ENCODE results near the gene MCU. TPM values are rescaled to one million over a fixed set of nuclear protein-coding genes. Genes with fewer than 3 reads are reported as not detected.

MCU gene
- polyA plus RNA-seq, 4 donors, result 43.3 to 70.4 (median 48.7) TPM

GRCh38 chr10:72822342-72822986 lies 130.5 kb downstream of the MCU start:
- FAIRE-seq, result no peak
- 96 to 97% (median 96%) methylated on average over 4 of the region's 4 CpGs for WGBS, 3 donors
- Histone ChIP-seq H3K27me3 (ENCODE audit: control insufficient read depth in 3 of 3, insufficient read depth in 3 of 3, low read length in 3 of 3) (no peaks in the 10 kb centered on the region), H3K36me3 (ENCODE audit: control insufficient read depth in 3 of 3, insufficient read depth in 2 of 3, low read depth in 1 of 3, low read length in 3 of 3) (no peaks in the 10 kb centered on the region), H3K4me1 (ENCODE audit: control insufficient read depth in 3 of 3, insufficient read depth in 2 of 3, low read depth in 1 of 3, low read length in 2 of 3) (peaks cover 0 to 3% (median 0%) of the 10 kb centered on the region in 3 donors), H3K27ac (ENCODE audit: low read depth in 1 of 3, low read length in 2 of 3) (no peak overlapping the region), H3K4me3 (ENCODE audit: low read depth in 1 of 3, low read length in 3 of 3) (no peak overlapping the region), H3K9me3 (ENCODE audit: control insufficient read depth in 2 of 2, insufficient read depth in 1 of 2, low read depth in 1 of 2, low read length in 1 of 2) (peaks cover 0 to 3% of the 10 kb centered on the region in 2 donors)
- DNase-seq, result no peak

GRCh38 chr10:72825163-72825562 lies 133.2 kb downstream of the MCU start:
- H3K9me3 ChIP-seq (ENCODE audit: control insufficient read depth in 2 of 2, insufficient read depth in 1 of 2, low read depth in 1 of 2, low read length in 1 of 2), result peaks cover 0 to 3% of the 10 kb centered on the region in 2 donors
- no peak for DNase-seq
- no peaks in the 10 kb centered on the region for H3K27me3 ChIP-seq (ENCODE audit: control insufficient read depth in 3 of 3, insufficient read depth in 3 of 3, low read length in 3 of 3)
- FAIRE-seq, result no peak
- H3K36me3 ChIP-seq (ENCODE audit: control insufficient read depth in 3 of 3, insufficient read depth in 2 of 3, low read depth in 1 of 3, low read length in 3 of 3), result no peaks in the 10 kb centered on the region
- H3K4me1 ChIP-seq (ENCODE audit: control insufficient read depth in 3 of 3, insufficient read depth in 2 of 3, low read depth in 1 of 3, low read length in 2 of 3), result no peaks in the 10 kb centered on the region
- no peak overlapping the region for H3K27ac ChIP-seq (ENCODE audit: low read depth in 1 of 3, low read length in 2 of 3)
- H3K4me3 ChIP-seq (ENCODE audit: low read depth in 1 of 3, low read length in 3 of 3), result no peak overlapping the region

GRCh38 chr10:72826346-72826745 lies 134.4 kb downstream of the MCU start:
- FAIRE-seq (no peak), DNase-seq (no peak)
- H3K27me3 ChIP-seq (ENCODE audit: control insufficient read depth in 3 of 3, insufficient read depth in 3 of 3, low read length in 3 of 3), result no peaks in the 10 kb centered on the region
- no peak overlapping the region for H3K4me3 ChIP-seq (ENCODE audit: low read depth in 1 of 3, low read length in 3 of 3)
- H3K9me3 ChIP-seq (ENCODE audit: control insufficient read depth in 2 of 2, insufficient read depth in 1 of 2, low read depth in 1 of 2, low read length in 1 of 2), result peaks cover 0 to 3% of the 10 kb centered on the region in 2 donors
- no peaks in the 10 kb centered on the region for H3K36me3 ChIP-seq (ENCODE audit: control insufficient read depth in 3 of 3, insufficient read depth in 2 of 3, low read depth in 1 of 3, low read length in 3 of 3)
- H3K27ac ChIP-seq (ENCODE audit: low read depth in 1 of 3, low read length in 2 of 3), result no peak overlapping the region
- H3K4me1 ChIP-seq (ENCODE audit: control insufficient read depth in 3 of 3, insufficient read depth in 2 of 3, low read depth in 1 of 3, low read length in 2 of 3), result peaks cover 0 to 3% (median 0%) of the 10 kb centered on the region in 3 donors

GRCh38 chr10:72828294-72828693 lies 136.4 kb downstream of the MCU start:
- FAIRE-seq (no peak), DNase-seq (no peak)
- Histone ChIP-seq H3K36me3 (ENCODE audit: control insufficient read depth in 3 of 3, insufficient read depth in 2 of 3, low read depth in 1 of 3, low read length in 3 of 3) (no peaks in the 10 kb centered on the region), H3K27me3 (ENCODE audit: control insufficient read depth in 3 of 3, insufficient read depth in 3 of 3, low read length in 3 of 3) (no peaks in the 10 kb centered on the region), H3K9me3 (ENCODE audit: control insufficient read depth in 2 of 2, insufficient read depth in 1 of 2, low read depth in 1 of 2, low read length in 1 of 2) (no peaks in the 10 kb centered on the region), H3K4me3 (ENCODE audit: low read depth in 1 of 3, low read length in 3 of 3) (no peak overlapping the region), H3K27ac (ENCODE audit: low read depth in 1 of 3, low read length in 2 of 3) (no peak overlapping the region), H3K4me1 (ENCODE audit: control insufficient read depth in 3 of 3, insufficient read depth in 2 of 3, low read depth in 1 of 3, low read length in 2 of 3) (peaks cover 0 to 3% (median 3%) of the 10 kb centered on the region in 3 donors)

GRCh38 chr10:72830625-72831024 lies 138.7 kb downstream of the MCU start:
- Histone ChIP-seq H3K27me3 (ENCODE audit: control insufficient read depth in 3 of 3, insufficient read depth in 3 of 3, low read length in 3 of 3) (no peaks in the 10 kb centered on the region), H3K36me3 (ENCODE audit: control insufficient read depth in 3 of 3, insufficient read depth in 2 of 3, low read depth in 1 of 3, low read length in 3 of 3) (peaks cover 0 to 5% (median 0%) of the 10 kb centered on the region in 3 donors), H3K4me1 (ENCODE audit: control insufficient read depth in 3 of 3, insufficient read depth in 2 of 3, low read depth in 1 of 3, low read length in 2 of 3) (peaks cover 0 to 3% (median 3%) of the 10 kb centered on the region in 3 donors), H3K9me3 (ENCODE audit: control insufficient read depth in 2 of 2, insufficient read depth in 1 of 2, low read depth in 1 of 2, low read length in 1 of 2) (no peaks in the 10 kb centered on the region), H3K4me3 (ENCODE audit: low read depth in 1 of 3, low read length in 3 of 3) (no peak overlapping the region), H3K27ac (ENCODE audit: low read depth in 1 of 3, low read length in 2 of 3) (no peak overlapping the region)
- DNase-seq, result no peak
- no peak for FAIRE-seq
- 72 to 88% (median 78%) methylated on average over 2 of the region's 2 CpGs for WGBS, 3 donors

DNA sequence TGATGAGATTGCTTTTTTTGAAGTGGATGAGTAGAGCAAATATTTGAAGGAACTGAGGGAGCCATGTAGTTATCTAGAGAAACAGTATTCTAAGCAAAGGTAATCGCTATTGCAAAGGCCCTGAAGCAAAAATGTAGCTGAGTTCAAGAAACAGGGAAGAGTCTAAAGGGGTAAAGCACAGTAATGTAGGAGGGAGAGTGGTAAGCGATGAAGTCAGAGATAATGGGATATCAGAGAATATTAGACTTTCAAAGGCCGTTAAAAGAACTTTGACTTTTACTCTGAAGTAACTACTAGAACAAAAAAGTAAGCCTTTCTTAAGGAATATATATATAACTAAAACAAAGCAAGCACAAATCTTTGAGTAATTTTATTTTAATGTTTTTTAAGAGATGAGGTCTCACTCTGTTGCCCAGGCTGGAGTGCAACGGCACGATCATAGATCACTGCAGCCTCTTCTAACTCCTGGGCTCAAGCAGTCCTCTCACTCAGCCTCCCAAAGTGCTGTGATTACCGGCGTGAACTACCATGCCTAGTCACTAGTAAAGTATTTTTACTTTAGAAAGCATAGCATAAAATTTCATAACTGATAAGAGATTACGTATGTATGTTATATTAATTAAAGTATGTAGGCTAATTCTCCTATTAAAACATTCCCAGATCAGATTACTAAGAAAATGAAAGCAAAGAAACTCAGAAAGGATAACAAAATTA lies 139.9 kb downstream of the MCU start:
- DNase-seq (peak in 1 of 2 donors; percentile 25), FAIRE-seq (no peak)
- Histone ChIP-seq H3K27ac (ENCODE audit: low read depth in 1 of 3, low read length in 2 of 3) (no peak overlapping the region), H3K4me1 (ENCODE audit: control insufficient read depth in 3 of 3, insufficient read depth in 2 of 3, low read depth in 1 of 3, low read length in 2 of 3) (peaks cover 0 to 3% (median 3%) of the 10 kb centered on the region in 3 donors), H3K27me3 (ENCODE audit: control insufficient read depth in 3 of 3, insufficient read depth in 3 of 3, low read length in 3 of 3) (no peaks in the 10 kb centered on the region), H3K36me3 (ENCODE audit: control insufficient read depth in 3 of 3, insufficient read depth in 2 of 3, low read depth in 1 of 3, low read length in 3 of 3) (peaks cover 0 to 5% (median 0%) of the 10 kb centered on the region in 3 donors), H3K9me3 (ENCODE audit: control insufficient read depth in 2 of 2, insufficient read depth in 1 of 2, low read depth in 1 of 2, low read length in 1 of 2) (no peaks in the 10 kb centered on the region), H3K4me3 (ENCODE audit: low read depth in 1 of 3, low read length in 3 of 3) (no peak overlapping the region)
- 24 to 56% (median 41%) methylated on average over 8 of the region's 8 CpGs for WGBS, 3 donors

GRCh38 chr10:72832701-72833100 lies 140.8 kb downstream of the MCU start:
- Histone ChIP-seq H3K4me3 (ENCODE audit: low read depth in 1 of 3, low read length in 3 of 3) (no peak overlapping the region), H3K27me3 (ENCODE audit: control insufficient read depth in 3 of 3, insufficient read depth in 3 of 3, low read length in 3 of 3) (no peaks in the 10 kb centered on the region), H3K9me3 (ENCODE audit: control insufficient read depth in 2 of 2, insufficient read depth in 1 of 2, low read depth in 1 of 2, low read length in 1 of 2) (no peaks in the 10 kb centered on the region), H3K36me3 (ENCODE audit: control insufficient read depth in 3 of 3, insufficient read depth in 2 of 3, low read depth in 1 of 3, low read length in 3 of 3) (peaks cover 0 to 5% (median 0%) of the 10 kb centered on the region in 3 donors), H3K4me1 (ENCODE audit: control insufficient read depth in 3 of 3, insufficient read depth in 2 of 3, low read depth in 1 of 3, low read length in 2 of 3) (peaks cover 0 to 3% (median 3%) of the 10 kb centered on the region in 3 donors), H3K27ac (ENCODE audit: low read depth in 1 of 3, low read length in 2 of 3) (no peak overlapping the region)
- DNase-seq (no peak), FAIRE-seq (no peak)

DNA sequence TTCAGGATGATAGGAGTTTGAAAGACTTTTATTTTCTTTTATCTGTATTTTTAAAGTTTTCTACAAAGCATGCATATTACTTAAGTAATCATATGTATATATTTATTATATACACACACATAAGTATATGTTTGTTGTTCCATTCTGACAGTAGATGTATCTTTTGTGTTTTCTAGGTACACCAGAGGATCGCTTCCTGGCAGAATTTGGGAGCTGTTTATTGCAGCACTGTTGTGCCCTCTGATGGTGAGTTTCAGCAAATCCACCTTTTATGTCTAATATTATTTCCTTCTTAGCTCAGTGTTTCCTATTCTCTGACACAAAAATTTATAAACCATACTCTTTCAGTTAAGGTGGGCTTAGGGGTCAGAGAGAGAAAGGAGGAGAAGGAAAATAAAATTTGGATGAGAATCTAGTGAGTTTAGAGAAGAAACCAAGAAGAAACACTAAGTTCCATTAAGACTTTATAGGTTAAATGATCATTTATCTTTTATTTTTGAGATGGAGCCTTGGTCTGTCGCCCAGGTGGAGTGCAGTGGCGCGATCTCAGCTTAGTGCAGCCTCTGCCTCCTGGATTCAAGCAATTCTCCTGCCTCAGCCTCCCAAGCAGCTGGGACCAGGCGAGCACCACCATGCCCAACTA lies 142.4 kb downstream of the MCU start:
- Histone ChIP-seq H3K9me3 (ENCODE audit: control insufficient read depth in 2 of 2, insufficient read depth in 1 of 2, low read depth in 1 of 2, low read length in 1 of 2) (no peaks in the 10 kb centered on the region), H3K36me3 (ENCODE audit: control insufficient read depth in 3 of 3, insufficient read depth in 2 of 3, low read depth in 1 of 3, low read length in 3 of 3) (peaks cover 0 to 8% (median 0%) of the 10 kb centered on the region in 3 donors), H3K27me3 (ENCODE audit: control insufficient read depth in 3 of 3, insufficient read depth in 3 of 3, low read length in 3 of 3) (no peaks in the 10 kb centered on the region), H3K4me3 (ENCODE audit: low read depth in 1 of 3, low read length in 3 of 3) (no peak overlapping the region), H3K27ac (ENCODE audit: low read depth in 1 of 3, low read length in 2 of 3) (no peak overlapping the region), H3K4me1 (ENCODE audit: control insufficient read depth in 3 of 3, insufficient read depth in 2 of 3, low read depth in 1 of 3, low read length in 2 of 3) (peaks cover 0 to 3% (median 3%) of the 10 kb centered on the region in 3 donors)
- peak; percentile 5 for FAIRE-seq
- DNase-seq, result peak; percentile 59 to 60
- 78 to 81% (median 79%) methylated on average over 5 of the region's 5 CpGs for WGBS, 3 donors
